GM19043 (cell line): ENCODE measurements around the gene MAPK1IP1L.
A peak's percentile ranks its signal among the peaks of the same experiment; 100 is the strongest.

Experiments
- ATAC-seq: cut with Tn5 transposase; IDR thresholded peaks from one replicate; pipeline ENCODE4 v1.9.1; 2021; ENCODE audit warnings: low read depth; ENCODE audit not compliant: unreplicated experiment

The MAPK1IP1L gene

DNA sequence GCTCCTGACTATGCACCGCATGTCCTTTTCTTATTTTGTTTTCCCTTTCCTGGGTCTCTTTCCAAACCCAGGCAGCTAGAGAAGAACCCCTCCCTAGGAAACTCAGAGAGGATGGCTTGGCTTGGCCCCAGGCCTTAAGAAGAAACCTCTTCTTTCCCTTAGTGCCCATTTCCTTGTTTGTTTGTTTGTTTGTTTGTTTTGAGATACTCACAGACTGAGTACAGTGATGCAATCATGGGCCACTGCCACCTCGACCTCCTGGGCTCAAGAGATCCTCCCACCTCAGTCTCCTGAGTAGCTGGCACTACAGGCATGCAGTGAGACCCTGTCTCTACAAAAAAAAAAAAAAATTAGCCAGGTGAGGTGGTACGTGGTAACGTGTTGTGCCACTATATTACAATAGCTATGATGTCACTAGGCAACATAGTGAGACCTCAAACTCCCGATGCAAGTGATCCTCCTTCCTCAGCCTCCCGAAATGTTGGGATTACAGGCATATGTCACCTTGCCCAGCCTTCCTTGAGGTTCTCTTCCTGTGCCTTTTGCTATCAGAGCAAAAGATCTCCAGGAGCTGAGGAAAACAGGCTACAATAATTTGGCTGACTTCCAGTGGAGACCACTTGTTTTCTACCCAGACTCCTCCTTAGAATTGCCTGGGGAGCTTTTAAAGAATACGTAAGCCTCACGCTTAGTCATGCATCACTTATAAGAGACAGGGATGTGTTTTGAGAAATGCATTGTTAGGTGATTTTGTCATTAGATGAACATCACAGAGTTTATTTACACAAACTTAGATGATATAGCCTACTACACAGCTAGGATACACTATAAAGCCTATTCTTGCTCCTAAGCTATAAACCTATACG, 43.1 kb downstream of the MAPK1IP1L start:
- ATAC-seq: no peak

DNA sequence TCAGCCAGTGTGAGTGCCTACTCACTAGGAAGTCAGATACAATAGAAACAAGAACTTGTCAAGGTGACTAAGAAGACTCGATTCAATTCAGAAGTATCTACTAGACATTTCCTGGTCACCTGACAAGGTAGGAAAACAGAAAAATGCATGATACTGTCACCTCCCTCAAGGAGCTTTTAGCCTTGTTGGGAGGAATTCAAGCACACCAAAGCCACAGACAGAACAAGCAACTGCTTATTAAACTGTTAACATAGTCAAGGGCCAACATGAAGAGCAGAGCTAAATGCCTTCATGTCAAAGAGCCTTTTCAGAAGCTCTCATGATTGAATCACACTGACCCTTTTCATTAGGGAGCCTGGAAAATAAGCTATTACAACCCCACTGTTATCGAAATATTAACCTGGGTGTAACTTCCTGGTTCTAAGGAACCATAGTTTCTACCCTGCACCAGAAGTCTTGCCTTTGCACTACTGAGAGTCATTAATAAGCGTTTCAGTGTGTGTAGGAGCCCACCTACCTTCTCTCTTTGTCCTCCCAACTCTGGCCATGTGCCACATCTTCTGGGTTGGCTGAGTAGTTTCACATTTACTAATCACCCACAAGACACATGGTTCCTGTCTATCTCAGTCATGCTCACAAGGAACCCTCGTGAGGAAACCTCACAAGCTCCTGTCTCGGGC, 46.6 kb downstream of the MAPK1IP1L start:
- peak; percentile 51 for ATAC-seq

GRCh38 chr14:55098561-55098898, 47.1 kb downstream of the MAPK1IP1L start:
- no peak for ATAC-seq

DNA sequence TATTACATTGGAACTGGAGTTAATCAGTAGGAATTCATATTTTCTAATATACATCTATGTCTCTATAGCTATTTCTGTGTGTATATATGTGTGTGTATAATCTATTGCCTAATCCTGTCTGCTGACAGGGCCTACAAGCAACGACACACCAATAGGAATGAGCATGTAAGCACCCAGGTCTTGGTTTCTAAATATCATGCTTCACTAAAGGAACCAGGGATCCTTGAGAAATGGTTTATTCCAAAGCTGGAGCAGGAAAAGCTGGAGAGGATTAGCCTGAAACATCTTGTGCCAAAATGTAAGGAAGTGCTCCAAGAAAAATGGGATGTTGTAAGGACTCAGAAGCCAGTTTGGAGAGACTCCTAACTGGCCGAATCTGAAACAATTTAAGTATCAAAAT, 48.3 kb downstream of the MAPK1IP1L start:
- ATAC-seq: no peak

GRCh38 chr14:55101698-55102097, 50.3 kb downstream of the MAPK1IP1L start:
- ATAC-seq: no peak

- peak; percentile 64 for ATAC-seq
Observed at GRCh38 chr14:55102141-55102621, 50.7 kb downstream of the MAPK1IP1L start.

GRCh38 chr14:55103005-55103640, 51.7 kb downstream of the MAPK1IP1L start:
- ATAC-seq: no peak

DNA sequence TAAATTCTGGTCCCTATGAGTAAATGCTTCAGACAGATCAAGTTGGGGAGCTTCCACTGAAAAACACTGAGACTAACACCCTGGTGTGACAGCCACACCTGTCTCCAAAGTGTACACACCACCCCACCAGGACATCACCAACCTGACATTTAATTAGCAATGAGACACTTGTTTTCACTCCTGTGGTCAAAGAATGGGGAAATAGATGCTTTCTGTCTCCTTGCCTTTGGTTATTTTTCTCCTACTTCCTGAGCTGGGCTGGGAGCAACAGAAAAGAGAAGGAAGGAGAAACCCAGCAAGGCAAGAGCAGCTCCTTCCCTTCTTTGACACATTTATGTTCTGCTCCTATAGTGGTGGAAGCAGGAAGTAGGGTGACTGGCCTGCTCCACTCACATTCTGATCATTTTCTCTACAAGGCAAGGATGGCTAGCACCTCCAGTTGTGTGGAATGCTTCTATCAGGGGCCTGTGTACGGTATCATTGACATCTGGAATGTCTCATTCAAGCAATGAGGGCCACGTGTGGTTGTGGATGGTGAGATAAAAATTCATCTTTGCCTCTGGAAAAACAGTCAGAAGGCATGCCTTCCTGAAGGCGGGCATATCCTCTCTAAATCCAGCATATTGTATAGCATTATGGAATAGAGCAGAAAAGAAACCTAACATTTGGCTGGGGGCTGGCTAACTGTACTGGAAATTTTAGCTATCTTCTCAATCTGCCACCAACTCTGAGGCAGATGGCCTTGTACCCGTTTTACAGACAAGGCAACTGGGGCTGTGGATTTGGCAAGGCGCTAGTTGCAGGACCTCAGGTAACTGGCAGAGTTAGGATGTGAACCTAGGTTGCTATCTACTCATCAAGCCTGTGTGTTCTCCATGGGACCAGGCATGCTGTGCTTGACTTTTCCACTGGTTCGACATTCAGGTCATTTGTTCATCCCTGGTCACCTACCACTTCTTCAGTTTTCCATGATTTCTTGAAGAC, 52.8 kb downstream of the MAPK1IP1L start:
- no peak for ATAC-seq

DNA sequence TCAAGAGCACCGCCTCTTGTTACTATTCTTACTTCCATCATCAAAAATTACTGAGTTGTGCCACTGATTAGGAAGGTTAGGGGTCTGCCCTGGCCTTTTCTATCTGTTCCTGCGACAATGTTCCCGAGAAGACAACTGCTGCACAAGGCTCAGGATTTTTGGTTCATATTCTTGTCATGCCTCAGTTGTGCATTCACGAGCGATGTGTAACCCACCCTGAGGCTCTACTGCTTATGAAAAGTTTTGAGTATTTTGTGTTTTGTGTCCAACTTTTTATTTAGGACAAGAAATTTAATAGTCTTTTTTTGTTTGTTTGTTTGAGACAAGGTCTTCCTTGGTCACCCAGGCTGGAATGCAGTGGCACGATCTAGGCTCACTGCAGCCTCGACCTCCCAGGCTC, 54.5 kb downstream of the MAPK1IP1L start:
- ATAC-seq: no peak

DNA sequence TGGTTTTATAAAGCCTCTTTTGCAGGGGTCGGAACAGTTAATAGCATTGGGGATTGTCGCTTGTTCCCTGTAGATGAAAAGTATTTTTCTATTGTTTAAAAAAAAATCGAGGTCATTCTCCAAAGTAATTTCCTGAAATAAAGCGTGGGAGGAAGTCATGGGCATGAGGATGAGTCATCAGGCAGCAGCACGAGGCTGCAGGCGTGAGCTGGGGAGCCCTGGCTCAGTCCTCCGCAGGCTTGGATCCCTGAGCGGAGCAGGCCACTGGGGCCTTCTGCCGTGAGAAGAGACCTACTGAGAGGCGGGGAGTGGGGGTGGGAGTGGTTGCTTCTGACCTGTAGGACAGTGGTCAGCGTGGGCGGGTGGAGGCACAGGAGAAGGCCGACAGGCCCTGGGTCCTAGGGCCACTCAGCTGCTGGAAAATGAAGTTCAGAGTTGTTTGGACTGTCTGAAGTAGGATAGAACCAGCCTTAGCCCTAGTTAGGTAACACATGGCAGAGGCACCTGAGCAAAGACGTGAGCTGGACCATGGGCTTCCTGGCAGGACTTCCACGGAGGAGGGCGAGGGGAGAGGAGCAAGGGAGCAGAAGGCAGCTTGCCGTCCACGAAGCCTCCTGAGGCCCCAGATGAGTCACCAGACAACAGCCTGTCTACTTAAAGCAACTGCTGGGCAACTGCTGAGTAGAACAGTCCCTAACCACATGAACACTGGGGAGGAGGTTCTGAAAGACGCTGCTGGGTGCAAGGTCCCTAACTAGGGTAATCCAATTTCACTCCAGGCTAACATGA, 56.5 kb downstream of the MAPK1IP1L start:
- ATAC-seq: no peak

GRCh38 chr14:55109836-55110235, 58.4 kb downstream of the MAPK1IP1L start:
- ATAC-seq: no peak

DNA sequence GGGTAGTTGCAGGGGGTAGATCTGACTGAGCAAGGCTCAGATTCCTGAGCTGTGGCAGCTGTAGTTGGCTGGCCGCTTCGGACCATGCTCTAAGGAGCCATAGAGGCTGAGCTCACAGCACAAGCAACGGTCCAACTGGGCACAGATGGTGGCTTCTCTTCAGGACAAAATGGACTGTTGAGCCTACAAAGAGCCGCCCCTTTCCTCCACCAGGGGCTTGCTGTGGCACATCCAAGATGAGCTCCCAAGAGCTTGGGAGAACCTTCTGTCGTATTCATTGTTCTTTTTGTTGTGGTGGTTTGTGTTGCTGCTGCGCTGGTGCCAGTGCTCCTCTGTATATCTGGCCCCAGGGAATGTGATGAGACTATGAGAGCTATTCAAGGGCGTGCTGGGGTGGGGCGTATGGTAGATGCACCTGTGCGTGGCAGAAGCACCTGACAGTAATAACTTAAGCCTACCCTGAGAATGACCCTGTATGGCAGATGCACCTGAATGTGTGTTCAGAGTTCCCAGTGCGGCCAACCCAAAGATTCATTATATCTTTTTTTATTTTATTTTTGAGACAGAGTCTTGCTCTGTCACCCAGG, 59.8 kb downstream of the MAPK1IP1L start:
- ATAC-seq: no peak

GRCh38 chr14:55114720-55115119, 63.3 kb downstream of the MAPK1IP1L start:
- ATAC-seq: no peak

DNA sequence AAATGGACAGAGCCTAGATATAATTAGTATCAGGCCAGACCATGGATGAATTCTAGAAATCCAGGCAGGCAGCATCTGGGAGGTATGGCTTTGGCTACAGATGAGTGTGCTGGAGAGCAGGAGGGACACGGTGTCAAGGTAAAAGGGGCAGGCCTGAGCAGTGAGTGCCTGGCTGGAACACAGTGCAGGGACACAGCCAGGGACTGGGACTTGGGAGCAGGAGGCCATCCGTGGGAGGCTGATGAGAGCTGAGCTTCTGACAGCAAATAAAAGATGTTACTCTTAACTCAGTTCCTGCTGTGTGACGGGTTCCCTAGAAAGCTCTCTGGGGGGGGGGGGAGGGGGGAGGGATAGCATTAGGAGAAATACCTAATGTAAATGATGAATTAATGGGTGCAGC, 64.0 kb downstream of the MAPK1IP1L start:
- ATAC-seq: no peak

DNA sequence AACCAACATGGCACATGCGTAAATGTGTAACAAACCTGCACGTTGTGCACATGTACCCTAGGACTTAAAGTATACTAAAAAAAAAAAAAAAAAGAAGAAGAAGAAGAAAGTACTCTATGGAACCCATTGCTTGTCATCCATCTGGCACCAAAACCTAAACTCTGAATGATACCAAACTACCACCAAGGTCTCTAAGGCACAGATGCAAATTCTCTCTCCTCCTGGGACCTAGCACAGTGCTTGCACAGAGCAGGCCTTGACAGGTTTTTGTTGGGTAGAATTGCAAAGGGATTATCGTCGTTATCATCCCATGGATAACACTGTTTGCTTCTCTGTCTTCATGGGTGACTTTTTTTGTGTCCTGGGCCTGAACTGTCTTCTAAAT, 64.4 kb downstream of the MAPK1IP1L start:
- ATAC-seq: no peak

GRCh38 chr14:55116246-55117030, 65.0 kb downstream of the MAPK1IP1L start:
- no peak for ATAC-seq

DNA sequence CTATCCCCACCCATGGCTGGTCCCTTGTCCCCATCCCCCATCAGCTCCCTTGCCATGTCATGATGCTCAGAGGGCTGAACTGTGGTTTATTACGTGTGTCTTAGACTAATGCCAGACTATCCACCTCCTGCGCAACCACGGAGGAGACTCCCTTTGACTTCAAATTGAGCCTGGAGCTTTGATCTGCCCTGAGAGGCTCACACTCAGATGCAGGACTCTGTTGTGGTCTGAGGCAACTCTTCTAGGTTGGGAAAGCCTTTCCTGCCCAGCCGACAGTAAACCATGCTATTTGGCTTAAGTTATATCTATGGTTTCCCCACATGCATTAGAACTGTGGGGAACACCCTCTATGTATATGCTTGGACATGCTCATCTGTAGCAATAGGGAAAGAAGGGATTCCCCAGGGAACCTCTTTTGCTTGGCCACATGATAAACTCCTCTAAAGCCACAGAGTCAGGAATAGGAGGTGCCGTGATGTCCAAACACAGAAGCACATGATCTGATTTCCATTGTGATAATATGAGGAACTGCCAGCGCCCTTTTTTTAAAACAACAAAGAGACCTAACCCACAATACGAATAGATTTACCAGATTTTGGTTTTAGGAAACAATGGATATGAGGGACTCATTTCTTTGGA, 66.5 kb downstream of the MAPK1IP1L start:
- ATAC-seq: no peak

DNA sequence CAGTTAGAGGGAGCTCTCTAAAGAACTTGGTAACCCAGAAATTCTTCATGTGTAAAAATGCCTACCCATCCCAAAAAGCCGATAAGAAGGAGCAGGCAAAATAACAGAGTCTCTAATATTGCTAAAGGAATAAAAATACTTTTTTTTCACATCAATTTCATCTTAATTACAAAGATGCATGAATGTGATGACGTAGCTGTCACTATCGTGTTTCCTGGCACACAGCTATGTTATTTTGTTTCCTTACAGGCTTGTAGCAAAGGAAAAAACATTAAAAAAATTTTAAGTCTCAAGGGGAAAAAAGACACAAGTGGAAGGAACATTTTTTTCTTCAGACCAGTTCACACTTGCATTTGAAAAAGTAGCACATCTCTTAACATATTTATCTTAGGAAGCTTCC, 67.3 kb downstream of the MAPK1IP1L start:
- no peak for ATAC-seq
